HepG2 (cell line): Measurements from ENCODE around the gene WDR43. TPM values are rescaled to one million over a fixed set of nuclear protein-coding genes. Genes with fewer than 3 reads are reported as not detected.
A peak's percentile ranks its signal among the peaks of the same experiment; 100 is the strongest.

Experiments
- ATAC-seq: fragments of 200-7000 bp; cut with Tn5 transposase; 3 replicates; pipeline ENCODE4 v1.9.1; 2020; ENCODE audit warnings: mild to moderate bottlenecking, moderate library complexity
- BruUV-seq: library from RNA; stranded (reverse); fragments of 400-500 nt; replicated peaks from 2 replicates; lab custom pipeline; 2021; lab: Mats Ljungman, UMichigan
- CTCF ChIA-PET: fragments of 300-600 bp; formaldehyde crosslinking; extraction: SDS; loops from one replicate; lab custom pipeline; 2021; ENCODE audit warnings: low total read pairs, inconsistent platforms, low intra/inter-chr PET ratio; lab: Yijun Ruan, JAX
- POLR2A ChIA-PET: fragments of 350-600 bp; sonication (Branson Sonifier 250); formaldehyde crosslinking; loops from one replicate; lab custom pipeline; 2020; ENCODE audit warnings: antibody characterized with exemption, inconsistent platforms; lab: Yijun Ruan, JAX
- DNase-seq: peaks from one replicate; pipeline ENCODE4 v3.0.0-alpha.2; 2015; ENCODE audit warnings: low spot score
- FAIRE-seq: peaks from 3 replicates; lab custom pipeline; 2011; peaks lifted over from hg19 to GRCh38; lab: Jason Lieb, UNC
- H2AFZ ChIP-seq: one replicate; pipeline ENCODE4 v1.6.1; 2011; ENCODE audit warnings: low read length, inconsistent platforms
- H3K27ac ChIP-seq: fragments of 300-600 bp; 3 replicates; pipeline ENCODE4 v1.8.0; 2011; ENCODE audit warnings: mixed run types, mild to moderate bottlenecking, mixed read lengths, low read length, inconsistent platforms; ENCODE audit not compliant: insufficient read depth; ENCODE audit errors: extremely low read length
- H3K27me3 ChIP-seq, 2 experiments: fragments of 200-600 bp in 1 of 2; 2 replicates in 1 of 2; 3 replicates in 1 of 2; pipeline versions ENCODE4 v1.6.0 to v1.8.0; 2011; ENCODE audit warnings: low read length in 2 of 2, mild to moderate bottlenecking in 2 of 2, moderate library complexity in 2 of 2, inconsistent platforms in 1 of 2; ENCODE audit not compliant: insufficient read depth in 2 of 2, control insufficient read depth in 1 of 2
- H3K36me3 ChIP-seq, 2 experiments: fragments of 200-600 bp in 1 of 2; replicated peaks in 1 of 2; 2 replicates in 1 of 2; 3 replicates in 1 of 2; pipeline versions ENCODE4 v1.5.1 to v1.8.0; 2011; ENCODE audit warnings: low read length in 2 of 2, inconsistent platforms in 1 of 2; ENCODE audit not compliant: insufficient read depth in 2 of 2, control insufficient read depth in 1 of 2
- H3K4me1 ChIP-seq: 2 replicates; pipeline ENCODE4 v1.5.1; 2012; ENCODE audit warnings: low read length, inconsistent platforms; ENCODE audit not compliant: insufficient read depth
- H3K4me2 ChIP-seq: 2 replicates; pipeline ENCODE4 v1.6.0; 2011; ENCODE audit warnings: low read depth, low read length, inconsistent platforms
- H3K4me3 ChIP-seq, 3 experiments: fragments of 200-600 bp in 1 of 3; sonication (generic), shearing (Covaris generic) in 1 of 3; replicated peaks in 1 of 3; 2 replicates each; pipeline ENCODE4 v1.5.1; 2011 to 2016; ENCODE audit warnings: low read length in 3 of 3, inconsistent platforms in 2 of 3, low read depth in 2 of 3, mild to moderate bottlenecking in 2 of 3, control low read depth in 1 of 3, mixed read lengths in 1 of 3; ENCODE audit not compliant: insufficient read depth in 1 of 3
- H3K79me2 ChIP-seq: one replicate; pipeline ENCODE4 v1.6.1; 2011; ENCODE audit warnings: low read length, inconsistent platforms; ENCODE audit not compliant: insufficient read depth
- H3K9ac ChIP-seq: 2 replicates; pipeline ENCODE4 v1.6.0; 2011; ENCODE audit warnings: mild to moderate bottlenecking, low read depth, low read length, inconsistent platforms; ENCODE audit not compliant: insufficient read depth
- H3K9me3 ChIP-seq: 2 replicates; pipeline ENCODE4 v1.5.1; 2012; ENCODE audit warnings: mild to moderate bottlenecking, low read length
- H4K20me1 ChIP-seq: 2 replicates; pipeline ENCODE4 v1.6.0; 2011; ENCODE audit warnings: inconsistent platforms, mild to moderate bottlenecking, low read length, moderate library complexity; ENCODE audit not compliant: insufficient read depth
- AGO2 ChIP-seq: fragments of 200-400 bp; formaldehyde crosslinking; optimal IDR thresholded peaks from 2 replicates; pipeline ENCODE3; 2017; ENCODE audit warnings: mild to moderate bottlenecking, low read depth, low read length, moderate library complexity
- DPF2 ChIP-seq: sonication (generic); formaldehyde crosslinking; IDR thresholded peaks from 2 replicates; pipeline ENCODE4 v1.4.0; 2020; ENCODE audit warnings: mild to moderate bottlenecking, low read depth, missing genetic modification reagents, borderline replicate concordance
- HMG20B ChIP-seq: conservative IDR thresholded peaks from 2 replicates; pipeline ENCODE4 v1.6.1; 2016; ENCODE audit warnings: missing genetic modification reagents, missing compliant biosample characterization
- JUN ChIP-seq: sonication (generic); formaldehyde crosslinking; IDR thresholded peaks from 2 replicates; pipeline ENCODE4 v1.4.0; 2020; ENCODE audit warnings: mild to moderate bottlenecking, missing genetic modification reagents
- JUNB ChIP-seq: sonication (generic); formaldehyde crosslinking; IDR thresholded peaks from 2 replicates; pipeline ENCODE4 v1.8.0; 2022; ENCODE audit warnings: missing genetic modification reagents, mild to moderate bottlenecking, borderline replicate concordance
- MXD3 ChIP-seq: IDR thresholded peaks from 2 replicates; pipeline ENCODE4 v1.6.1; 2016; ENCODE audit warnings: mild to moderate bottlenecking, missing biosample characterization, missing genetic modification reagents
- NR0B2 ChIP-seq: sonication (generic); formaldehyde crosslinking; IDR thresholded peaks from 2 replicates; pipeline ENCODE4 v1.4.0; 2020; ENCODE audit warnings: mild to moderate bottlenecking, missing genetic modification reagents
- PLSCR1 ChIP-seq: sonication (generic); formaldehyde crosslinking; IDR thresholded peaks from 2 replicates; pipeline ENCODE4 v1.5.0; 2020; ENCODE audit warnings: missing genetic modification reagents, mild to moderate bottlenecking, borderline replicate concordance
- RBFOX2 ChIP-seq: fragments of 200-400 bp; formaldehyde crosslinking; IDR thresholded peaks from 2 replicates; pipeline ENCODE4 v1.6.1; 2017; ENCODE audit warnings: low read depth, mild to moderate bottlenecking, low read length
- SKI ChIP-seq: fragments of 450-650 bp; IDR thresholded peaks from one replicate; pipeline ENCODE4 v1.6.1; 2018; ENCODE audit warnings: mild to moderate bottlenecking; ENCODE audit not compliant: partially characterized antibody
- TAF1 ChIP-seq: sonication (generic); formaldehyde crosslinking; IDR thresholded peaks from 2 replicates; pipeline ENCODE4 v1.4.0; 2020; ENCODE audit warnings: missing genetic modification reagents
- ZNF362 ChIP-seq: sonication (generic); formaldehyde crosslinking; IDR thresholded peaks from 2 replicates; pipeline ENCODE4 v1.4.0; 2020; ENCODE audit warnings: missing genetic modification reagents, mild to moderate bottlenecking, borderline replicate concordance
- ZNF775 ChIP-seq: sonication (generic); formaldehyde crosslinking; IDR thresholded peaks from 2 replicates; pipeline ENCODE4 v1.4.0; 2020; ENCODE audit warnings: missing genetic modification reagents, mild to moderate bottlenecking, moderate library complexity, borderline replicate concordance
- WGBS: methylation state at CpG from one replicate; pipeline ENCODE4 v1.1.6; 2017; ENCODE audit warnings: low lambda C conversion rate; 5-methylcytosine and 5-hydroxymethylcytosine counted together
- in situ Hi-C: cut with HindIII; loops from 2 replicates; pipeline ENCODE4 v1.10.0; 2017; ENCODE audit warnings: low pct_unique_long_range_greater_than_20kb; ENCODE audit not compliant: extremely low pct_ligation_motif_present
- intact Hi-C: fragments of 100-400 bp; cut with micrococcal nuclease; formaldehyde crosslinking; loops from one replicate; pipeline ENCODE4 v1.10.0; 2022; ENCODE audit not compliant: unreplicated experiment
- polyA plus RNA-seq, 8 experiments: library from polyadenylated mRNA; depleted of rRNA in 3 of 8; stranded (reverse) in 7 of 8; unstranded in 1 of 8; fragments of >200 nt; fragmentation: Illumina TruSeq in 4 of 8; extraction: Trizol in 4 of 8; gene quantifications; 2 replicates each; pipeline versions ENCODE4 v1.2.1 to v1.2.3, GENCODE V29; 2011 to 2016; ENCODE audit warnings: low read depth in 4 of 8, missing spikeins in 1 of 8, mixed read lengths in 1 of 8; ENCODE audit not compliant: insufficient read depth in 1 of 8
- total RNA-seq, 5 experiments: library from RNA; depleted of rRNA; stranded (reverse); fragments of >200 nt; fragmentation: Illumina TruSeq; extraction: Trizol; gene quantifications; 2 replicates each; pipeline ENCODE4 v1.2.3, GENCODE V29; 2016; ENCODE audit warnings: low read depth in 1 of 5
- TF ChIP-seq, protein P1 (sequence below): sonication (generic); formaldehyde crosslinking; IDR thresholded peaks from 2 replicates; pipeline ENCODE4 v1.8.1; 2023; ENCODE audit warnings: mild to moderate bottlenecking, missing genetic modification reagents, borderline replicate concordance

WDR43 gene
- total and polyA plus RNA-seq, 2 of the 13 experiments (the other 11 are each of a cell fraction or from before 2014, with no cell fraction given): 121 to 167 TPM

GRCh38 chr2:28901841-28902240 is 7.4 kb downstream of the WDR43 start:
- peaks cover 100% of the 10 kb centered on the region for H3K79me2 ChIP-seq
- no peaks in the 10 kb centered on the region for H3K27me3 ChIP-seq
- intact Hi-C loops (no loop called here), in situ Hi-C loops (no loop called here)
- H3K4me3 ChIP-seq: no peak overlapping the region
- no peak overlapping the region for H2AFZ ChIP-seq
- no peak overlapping the region for H3K27ac ChIP-seq
- FAIRE-seq (no peak), DNase-seq (no peak), ATAC-seq (no peak)
- no peaks in the 10 kb centered on the region for H3K9me3 ChIP-seq
- H3K4me1 ChIP-seq: peaks cover 53% of the 10 kb centered on the region
- ChIA-PET CTCF (no interaction called here), POLR2A (interaction anchor here (1.0 kb wide), 1 partner anchor 31 kb away, joined by 3 read pairs; the partner anchor contains the start of gene TRMT61B)
- no peak overlapping the region for H3K4me2 ChIP-seq
- H4K20me1 ChIP-seq: peaks cover 94% of the 10 kb centered on the region
- 85% methylated on average over 1 of the region's 1 CpG for WGBS
- TF ChIP-seq ZNF775 (no peak), DPF2 (CRISPR knock-in tag) (no peak), TAF1 (CRISPR knock-in tag) (no peak)
- TF ChIP-seq, protein P1, sequence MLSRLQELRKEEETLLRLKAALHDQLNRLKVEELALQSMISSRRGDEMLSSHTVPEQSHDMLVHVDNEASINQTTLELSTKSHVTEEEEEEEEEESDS (CRISPR knock-in tag): no peak
- peaks cover 12 to 51% of the 10 kb centered on the region in 2 experiments for H3K36me3 ChIP-seq
- H3K9ac ChIP-seq: no peak overlapping the region
- BruUV-seq: no TSS peak

- H4K20me1 ChIP-seq: peaks cover 86% of the 10 kb centered on the region
- in situ Hi-C loops: no loop called here
- peaks cover 100% of the 10 kb centered on the region for H3K79me2 ChIP-seq
- no peaks in the 10 kb centered on the region for H3K9me3 ChIP-seq
- no peak overlapping the region for H3K4me2 ChIP-seq
- no peaks in the 10 kb centered on the region for H3K27me3 ChIP-seq
- no peak overlapping the region for H3K4me3 ChIP-seq
- ATAC-seq: no peak; the same call in 2 of the 3 replicates
- 94% methylated on average over 3 of the region's 3 CpGs for WGBS
- H3K9ac ChIP-seq: no peak overlapping the region
- H3K4me1 ChIP-seq: peaks cover 45% of the 10 kb centered on the region
- POLR2A ChIA-PET: interaction anchor here (1.0 kb wide), 1 partner anchor 32 kb away, joined by 3 read pairs; the partner anchor contains the start of gene TRMT61B
- FAIRE-seq: no peak
- intact Hi-C loops: no loop called here
- no peak overlapping the region for H2AFZ ChIP-seq
- DNase-seq: no peak
- CTCF ChIA-PET: no interaction called here
- peaks cover 16 to 59% of the 10 kb centered on the region in 2 experiments for H3K36me3 ChIP-seq
- H3K27ac ChIP-seq: no peak overlapping the region
- no TSS peak for BruUV-seq
- TF ChIP-seq RBFOX2 (0 out of 2 replicates have a peak, but pooled peaks have one; percentile 42), HMG20B (CRISPR knock-in tag) (no peak), JUN (CRISPR knock-in tag) (no peak), SKI (no peak), AGO2 (peak; percentile 14), PLSCR1 (no peak), ZNF362 (no peak), MXD3 (CRISPR knock-in tag) (no peak), NR0B2 (CRISPR knock-in tag) (no peak), JUNB (no peak)
Measured at GRCh38 chr2:28902584-28902983, 8.1 kb downstream of the WDR43 start.
